Activated B cell treated with CpG ODN at 0.5 μM for 24 hours (primary cell): ENCODE measurements around the gene KRTAP12-1. TPM values are rescaled to one million over a fixed set of nuclear protein-coding genes. Genes with fewer than 3 reads are reported as not detected.

ENCODE experiments used
- ATAC-seq: fragments of 200-7000 bp; cut with Tn5 transposase; one replicate; pipeline ENCODE4 v1.10.0; 2021; ENCODE audit warnings: low read depth, mild to moderate bottlenecking, moderate library complexity
- CTCF ChIA-PET: fragments of 350-600 bp; sonication (Branson Sonifier 250); formaldehyde crosslinking; loops from one replicate; lab custom pipeline; 2021; ENCODE audit warnings: antibody characterized with exemption; lab: Charles Lee
- POLR2A ChIA-PET: fragments of 350-600 bp; sonication (Branson Sonifier 250); formaldehyde crosslinking; loops from one replicate; lab custom pipeline; 2021; ENCODE audit warnings: antibody characterized with exemption; lab: Charles Lee
- DNase-seq: peaks from one replicate; pipeline ENCODE4 v3.0.0; 2022
- H3K27ac Mint-ChIP-seq: one replicate; pipeline ENCODE4 v1.8.0; 2020; ENCODE audit warnings: mixed read lengths
- H3K27me3 Mint-ChIP-seq: one replicate; pipeline ENCODE4 v1.8.0; 2021; ENCODE audit warnings: mixed read lengths
- H3K36me3 Mint-ChIP-seq: one replicate; pipeline ENCODE4 v1.8.0; 2021; ENCODE audit warnings: low read depth, mixed read lengths
- H3K4me1 Mint-ChIP-seq: one replicate; pipeline ENCODE4 v1.8.0; 2021; ENCODE audit warnings: mixed read lengths
- H3K4me3 Mint-ChIP-seq: one replicate; pipeline ENCODE4 v1.8.0; 2020; ENCODE audit warnings: mild to moderate bottlenecking, mixed read lengths
- H3K9me3 Mint-ChIP-seq: one replicate; pipeline ENCODE4 v1.8.0; 2020; ENCODE audit warnings: mixed read lengths
- CTCF ChIP-seq: fragments of 200-600 bp; IDR thresholded peaks from one replicate; pipeline ENCODE4 v1.8.0; 2022; ENCODE audit warnings: antibody characterized with exemption, mild to moderate bottlenecking
- intact Hi-C: fragments of 100-400 bp; cut with micrococcal nuclease; formaldehyde crosslinking; loops from one replicate; pipeline ENCODE4 v1.15.1; 2024
- total RNA-seq: library from RNA; stranded (reverse); gene quantifications from 2 replicates; pipeline ENCODE4 v1.2.3, GENCODE V29; 2022

Gene KRTAP12-1
- total RNA-seq, 1 donor from 2014 or later: not detected

- Mint-ChIP-seq H3K27ac (no peak overlapping the region), H3K27me3 (peaks cover 43% of the 10 kb centered on the region), H3K36me3 (no peaks in the 10 kb centered on the region), H3K9me3 (no peaks in the 10 kb centered on the region), H3K4me3 (no peak overlapping the region), H3K4me1 (no peaks in the 10 kb centered on the region)
- ChIA-PET CTCF (no interaction called here), POLR2A (no interaction called here)
- ATAC-seq (no peak), DNase-seq (no peak)
- intact Hi-C loops: no loop called here
- TF ChIP-seq CTCF: no peak
These were observed 2.5 kb upstream of the KRTAP12-1 start for GRCh38 chr21:44684483-44684882.

GRCh38 chr21:44684077-44684476 is 2.1 kb upstream of the KRTAP12-1 start:
- H3K9me3 Mint-ChIP-seq: no peaks in the 10 kb centered on the region
- H3K36me3 Mint-ChIP-seq: no peaks in the 10 kb centered on the region
- ChIA-PET CTCF (no interaction called here), POLR2A (no interaction called here)
- intact Hi-C loops: no loop called here
- ATAC-seq: no peak
- no peak for DNase-seq
- no peak overlapping the region for H3K27ac Mint-ChIP-seq
- H3K27me3 Mint-ChIP-seq: peaks cover 43% of the 10 kb centered on the region
- H3K4me3 Mint-ChIP-seq: no peak overlapping the region
- no peak for TF ChIP-seq CTCF
- H3K4me1 Mint-ChIP-seq: no peaks in the 10 kb centered on the region

GRCh38 chr21:44682580-44683151 is 703 bp upstream of the KRTAP12-1 start:
- POLR2A ChIA-PET: no interaction called here
- ATAC-seq: no peak
- peaks cover 42% of the 10 kb centered on the region for H3K27me3 Mint-ChIP-seq
- CTCF ChIA-PET: no interaction called here
- no peaks in the 10 kb centered on the region for H3K9me3 Mint-ChIP-seq
- no peak overlapping the region for H3K4me3 Mint-ChIP-seq
- H3K4me1 Mint-ChIP-seq: no peaks in the 10 kb centered on the region
- H3K36me3 Mint-ChIP-seq: no peaks in the 10 kb centered on the region
- DNase-seq: no peak
- TF ChIP-seq CTCF: no peak
- intact Hi-C loops: no loop called here
- no peak overlapping the region for H3K27ac Mint-ChIP-seq

- CTCF ChIA-PET: no interaction called here
- TF ChIP-seq CTCF: no peak
- intact Hi-C loops: no loop called here
These were observed 811 bp downstream of the KRTAP12-1 start for GRCh38 chr21:44681152-44681551.

GRCh38 chr21:44677881-44678280 is 4.1 kb downstream of the KRTAP12-1 start:
- ChIA-PET CTCF (no interaction called here), POLR2A (no interaction called here)
- no peak overlapping the region for H3K4me3 Mint-ChIP-seq
- H3K27ac Mint-ChIP-seq: no peak overlapping the region
- DNase-seq (no peak), ATAC-seq (no peak)
- H3K27me3 Mint-ChIP-seq: peaks cover 31% of the 10 kb centered on the region
- H3K9me3 Mint-ChIP-seq: peaks cover 4% of the 10 kb centered on the region
- TF ChIP-seq CTCF: no peak
- no peaks in the 10 kb centered on the region for H3K36me3 Mint-ChIP-seq
- intact Hi-C loops: no loop called here
- H3K4me1 Mint-ChIP-seq: no peaks in the 10 kb centered on the region

More at GRCh38 chr21:44681152-44681551, 811 bp downstream of the KRTAP12-1 start:
- no peak overlapping the region for H3K27ac Mint-ChIP-seq
- no peaks in the 10 kb centered on the region for H3K4me1 Mint-ChIP-seq
- H3K4me3 Mint-ChIP-seq: no peak overlapping the region
- H3K27me3 Mint-ChIP-seq: peaks cover 36% of the 10 kb centered on the region
- ATAC-seq: no peak
- no peak for DNase-seq
- no peaks in the 10 kb centered on the region for H3K9me3 Mint-ChIP-seq
- H3K36me3 Mint-ChIP-seq: no peaks in the 10 kb centered on the region
- POLR2A ChIA-PET: no interaction called here
